ENCODE measurements around the gene LGR4. TPM values are rescaled to one million over a fixed set of nuclear protein-coding genes. Genes with fewer than 3 reads are reported as not detected.

The LGR4 gene
- total RNA-seq, 1 donor from 2014 or later, result 47.6 TPM

DNA sequence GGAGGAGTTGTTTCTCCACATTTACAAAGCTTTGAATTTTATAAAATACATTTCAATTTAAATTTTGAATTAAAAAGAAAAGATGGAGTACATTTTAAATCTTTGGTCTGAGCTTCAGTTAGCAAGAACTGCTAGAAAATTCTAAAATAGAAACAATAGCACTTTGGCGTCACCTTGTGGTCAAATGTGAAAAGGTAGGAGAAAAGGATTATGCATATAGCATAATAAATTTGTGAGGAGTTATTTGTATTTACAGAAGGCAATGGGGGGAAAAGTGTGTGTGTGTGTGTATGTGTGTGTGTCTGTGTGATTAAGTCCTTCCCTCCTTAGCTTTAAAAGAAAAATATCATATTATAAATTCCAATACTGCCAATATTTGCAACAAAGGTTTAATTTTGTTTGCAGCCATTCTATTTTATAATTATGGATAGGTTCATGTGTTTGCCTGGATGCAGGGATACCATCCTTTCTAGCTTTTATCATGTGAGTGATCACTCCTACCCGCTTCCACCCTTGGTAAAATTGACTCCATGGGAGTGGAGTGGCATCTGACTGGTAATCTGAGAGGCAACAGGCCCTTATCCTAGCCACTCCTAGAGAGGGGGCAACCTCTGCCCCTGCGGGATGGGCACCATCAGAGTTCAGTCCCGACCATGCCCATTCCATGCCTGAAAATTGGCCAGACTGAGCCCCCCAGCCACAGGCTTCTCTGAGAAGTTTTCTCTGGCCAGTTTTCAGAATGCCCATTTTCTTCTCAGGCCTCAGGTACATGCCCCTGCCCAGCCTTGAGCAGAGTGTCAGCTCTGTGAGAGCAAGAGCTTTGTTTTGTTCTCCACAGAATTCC lies 13.6 kb upstream of the LGR4 start:
- DNase-seq (ENCODE audit: low spot score), result peak; percentile 53

GRCh38 chr11:27482793-27483192 lies 10.2 kb upstream of the LGR4 start:
- DNase-seq (ENCODE audit: low spot score), result no peak

DNA sequence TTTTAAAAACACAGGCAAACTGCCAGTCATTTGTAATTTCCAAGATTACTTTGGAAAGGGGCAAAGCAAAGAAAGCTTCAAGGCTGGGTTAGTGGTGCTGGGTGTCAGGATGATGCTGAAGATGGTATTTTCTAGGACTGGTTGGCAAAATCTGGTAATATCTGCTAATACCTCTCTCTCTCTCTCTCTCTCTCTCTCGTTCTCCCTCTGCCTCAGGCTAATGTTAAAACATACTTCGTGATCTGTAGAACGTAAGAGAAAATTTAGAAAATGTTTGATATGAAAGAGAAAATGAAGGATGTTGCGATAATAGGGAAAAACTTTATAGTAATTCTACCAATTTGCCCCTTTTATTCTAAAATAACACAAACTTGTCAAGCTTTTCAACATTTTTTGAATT lies 9.4 kb upstream of the LGR4 start:
- no peak for DNase-seq (ENCODE audit: low spot score)

GRCh38 chr11:27477831-27478230 lies 5.2 kb upstream of the LGR4 start:
- no peak for DNase-seq (ENCODE audit: low spot score)

DNA sequence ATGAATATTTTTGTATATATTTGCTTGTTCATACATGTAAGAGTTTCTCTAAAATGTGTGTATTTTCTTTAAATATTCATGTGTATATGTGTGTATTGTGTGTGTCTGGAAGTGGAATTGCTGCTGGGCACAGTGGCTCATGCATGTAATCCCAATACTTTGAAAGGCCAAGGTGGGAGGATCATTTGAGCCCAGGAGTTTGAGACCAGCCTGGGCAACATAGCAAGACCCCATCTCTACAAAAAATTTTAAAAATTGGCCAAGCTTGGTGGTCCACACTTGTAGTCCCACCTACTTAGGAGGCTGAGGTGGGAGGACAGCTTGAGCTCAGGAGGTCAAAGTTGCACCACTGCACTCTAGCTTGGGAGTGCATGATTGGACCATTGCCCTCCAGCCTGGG lies 4.7 kb upstream of the LGR4 start:
- DNase-seq (ENCODE audit: low spot score), result no peak

DNA sequence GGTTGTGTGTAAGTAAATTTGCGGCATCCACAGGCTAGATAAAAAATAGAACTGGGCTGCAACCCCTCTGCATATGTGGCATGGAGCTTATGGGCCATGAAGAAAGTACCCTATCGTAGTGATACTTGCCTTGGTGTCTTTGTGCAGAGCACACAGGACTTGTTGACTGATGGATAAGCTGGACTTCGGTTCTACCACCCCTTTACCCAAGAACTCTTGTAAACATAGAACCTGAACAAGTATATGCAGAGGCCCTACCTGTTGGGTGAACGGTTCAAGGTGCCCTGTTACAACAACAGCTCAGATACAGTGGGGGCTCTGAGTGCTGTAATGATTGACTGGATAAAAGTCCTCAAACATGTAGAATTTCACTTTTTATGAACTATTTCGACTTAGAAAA lies 3.0 kb upstream of the LGR4 start:
- DNase-seq (ENCODE audit: low spot score), result no peak

- no peak for DNase-seq (ENCODE audit: low spot score)
These were observed 422 bp upstream of the LGR4 start for GRCh38 chr11:27473017-27473406.

GRCh38 chr11:27471589-27472397 lies 797 bp downstream of the LGR4 start:
- DNase-seq (ENCODE audit: low spot score), result peak; percentile 42

- no peak for DNase-seq (ENCODE audit: low spot score)
These were observed 1.6 kb downstream of the LGR4 start for GRCh38 chr11:27470826-27471588.

DNA sequence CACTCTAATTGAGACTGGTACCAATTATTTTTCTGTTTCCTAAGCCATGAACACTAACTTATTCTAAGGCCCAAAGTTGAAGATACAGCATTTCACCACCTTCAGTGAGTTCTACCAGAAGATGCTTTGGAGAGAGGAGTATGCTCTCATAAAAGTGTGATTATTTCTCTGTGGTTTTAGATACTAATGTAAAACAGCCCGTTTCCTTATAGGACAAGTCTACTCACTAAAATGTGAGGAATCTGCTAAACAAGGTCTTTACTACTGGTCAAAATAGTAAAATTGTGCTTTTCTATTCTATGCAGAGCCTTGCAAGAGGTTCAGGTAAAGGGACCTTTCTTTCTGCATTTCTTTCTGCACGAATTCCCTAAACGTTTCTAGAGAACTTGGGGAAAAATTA lies 2.4 kb downstream of the LGR4 start:
- no peak for DNase-seq (ENCODE audit: low spot score)

DNA sequence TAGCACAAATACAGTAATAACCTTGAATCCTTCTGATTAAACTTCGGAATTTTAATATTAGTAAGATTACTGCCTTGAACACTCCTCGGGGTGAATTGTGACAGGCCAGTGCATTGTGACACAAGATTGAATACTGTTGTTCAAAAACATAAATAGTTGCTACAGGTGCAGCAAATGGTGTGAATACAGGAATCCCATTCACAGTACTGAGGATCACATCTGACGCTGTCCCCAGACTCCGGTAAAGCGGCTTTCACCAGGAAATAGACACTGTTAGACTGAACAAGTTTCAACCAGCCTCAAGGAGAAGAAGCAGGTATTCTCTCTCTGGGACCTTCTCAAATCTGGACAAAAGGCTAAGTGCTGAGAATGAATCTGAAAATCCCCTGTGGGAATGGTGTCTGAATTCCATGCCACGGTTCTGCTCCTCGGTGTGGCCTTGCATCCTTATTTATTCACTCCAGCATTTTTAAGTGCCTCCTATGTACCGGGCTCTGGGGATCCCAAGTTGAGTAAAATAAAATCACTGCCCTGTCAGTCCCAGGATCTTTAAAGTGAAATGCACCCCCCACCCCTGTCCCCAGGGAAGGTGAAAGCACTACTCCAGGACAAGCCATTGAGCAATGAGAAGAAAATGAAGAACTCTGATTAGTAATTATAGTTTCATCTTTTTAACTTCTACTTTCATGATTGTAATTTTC lies 3.4 kb downstream of the LGR4 start:
- peak; percentile 19 for DNase-seq (ENCODE audit: low spot score)

DNA sequence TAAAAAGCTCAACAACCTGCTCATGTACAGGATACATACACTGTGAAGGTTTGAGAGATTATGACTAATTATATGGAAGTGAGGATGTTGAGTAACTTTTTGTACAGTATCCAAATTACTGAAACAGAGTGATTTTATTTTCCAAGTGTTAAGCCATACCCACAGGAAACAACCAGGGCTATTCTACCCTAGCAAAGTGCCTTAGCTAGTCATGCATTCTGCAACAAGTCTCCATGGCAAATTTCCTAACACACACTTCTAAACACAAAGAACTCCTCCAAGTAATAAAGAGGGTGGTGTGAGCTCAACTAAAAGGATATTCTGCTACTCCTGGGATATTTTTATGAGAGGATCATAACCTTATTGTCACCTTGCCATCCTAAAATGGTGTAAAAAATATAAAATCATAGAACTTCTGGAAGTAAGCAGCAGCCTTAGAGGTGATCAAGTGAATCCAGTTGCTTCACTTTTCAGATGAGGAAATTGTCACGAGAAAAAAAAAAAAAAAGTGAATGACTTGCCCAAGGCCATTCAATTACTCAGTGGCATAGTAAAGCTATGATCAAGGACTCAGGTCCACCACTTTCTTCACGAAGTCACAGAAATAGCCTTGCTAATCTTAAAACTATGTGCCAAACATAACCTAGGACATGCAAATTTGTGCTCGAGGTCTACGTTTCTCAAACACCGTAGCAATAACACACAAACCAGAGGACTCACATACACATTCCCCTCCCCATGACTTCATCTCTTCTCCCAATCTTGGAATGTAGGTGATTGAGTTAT lies 4.2 kb downstream of the LGR4 start:
- no peak for DNase-seq (ENCODE audit: low spot score)

DNA sequence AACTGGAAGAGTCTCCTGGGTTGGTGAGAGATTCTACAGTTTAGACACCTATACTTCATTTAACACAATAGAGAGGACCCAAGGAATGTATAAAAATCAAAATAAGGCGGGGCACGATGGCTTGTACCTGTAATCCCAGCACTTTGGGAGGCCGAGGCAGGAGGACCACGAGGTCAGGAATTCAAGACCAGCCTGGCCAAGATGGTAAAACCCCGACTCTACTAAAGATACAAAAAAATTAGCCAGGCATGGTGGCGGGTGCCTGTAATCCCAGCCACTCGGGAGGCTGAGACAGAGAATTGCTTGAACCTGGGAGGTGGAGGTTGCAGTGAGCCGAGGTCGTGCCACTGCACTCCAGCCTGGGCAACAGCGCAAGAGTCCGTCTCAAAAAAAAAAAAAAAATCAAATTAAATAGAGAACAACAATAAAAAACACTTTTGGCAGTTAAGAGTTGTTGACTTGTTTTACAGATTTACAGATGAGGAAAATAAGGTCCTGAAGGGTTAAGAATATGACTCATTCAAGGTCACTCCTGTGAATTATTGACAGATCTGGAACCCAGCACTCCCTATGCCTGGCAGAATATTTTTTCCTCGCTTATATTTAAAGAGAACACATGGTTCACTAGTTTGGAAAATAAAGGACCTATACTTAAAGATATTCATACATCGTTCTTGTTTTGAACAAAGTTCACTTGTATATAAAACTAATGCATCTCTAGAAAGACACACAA lies 5.2 kb downstream of the LGR4 start:
- no peak for DNase-seq (ENCODE audit: low spot score)

GRCh38 chr11:27466363-27466762 lies 6.2 kb downstream of the LGR4 start:
- no peak for DNase-seq (ENCODE audit: low spot score)

- DNase-seq (ENCODE audit: low spot score), result no peak
These were observed 7.0 kb downstream of the LGR4 start for GRCh38 chr11:27465629-27466028.

- DNase-seq (ENCODE audit: low spot score), result no peak
These were observed 7.7 kb downstream of the LGR4 start for GRCh38 chr11:27464909-27465308.

GRCh38 chr11:27464289-27464696 lies 8.3 kb downstream of the LGR4 start:
- no peak for DNase-seq (ENCODE audit: low spot score)

DNA sequence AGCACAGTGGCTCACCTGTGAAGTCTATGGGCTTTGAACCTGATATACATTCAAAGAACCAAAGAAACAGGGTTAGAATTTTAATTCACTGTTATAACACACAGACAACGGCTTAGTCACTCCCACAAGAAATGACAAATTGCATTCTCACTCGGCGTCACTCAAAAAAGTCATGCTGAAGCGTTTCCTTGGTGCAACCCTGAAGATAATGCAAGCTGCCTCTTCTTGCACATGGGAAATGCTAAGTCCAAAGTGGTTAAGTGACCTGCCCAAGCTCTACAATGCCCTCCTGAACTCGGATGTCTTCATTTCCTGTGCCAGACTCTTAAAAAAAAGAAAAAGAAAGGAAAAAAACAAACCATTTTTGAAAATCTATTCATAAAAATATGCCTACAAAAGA lies 10.0 kb downstream of the LGR4 start:
- no peak for DNase-seq (ENCODE audit: low spot score)

DNA sequence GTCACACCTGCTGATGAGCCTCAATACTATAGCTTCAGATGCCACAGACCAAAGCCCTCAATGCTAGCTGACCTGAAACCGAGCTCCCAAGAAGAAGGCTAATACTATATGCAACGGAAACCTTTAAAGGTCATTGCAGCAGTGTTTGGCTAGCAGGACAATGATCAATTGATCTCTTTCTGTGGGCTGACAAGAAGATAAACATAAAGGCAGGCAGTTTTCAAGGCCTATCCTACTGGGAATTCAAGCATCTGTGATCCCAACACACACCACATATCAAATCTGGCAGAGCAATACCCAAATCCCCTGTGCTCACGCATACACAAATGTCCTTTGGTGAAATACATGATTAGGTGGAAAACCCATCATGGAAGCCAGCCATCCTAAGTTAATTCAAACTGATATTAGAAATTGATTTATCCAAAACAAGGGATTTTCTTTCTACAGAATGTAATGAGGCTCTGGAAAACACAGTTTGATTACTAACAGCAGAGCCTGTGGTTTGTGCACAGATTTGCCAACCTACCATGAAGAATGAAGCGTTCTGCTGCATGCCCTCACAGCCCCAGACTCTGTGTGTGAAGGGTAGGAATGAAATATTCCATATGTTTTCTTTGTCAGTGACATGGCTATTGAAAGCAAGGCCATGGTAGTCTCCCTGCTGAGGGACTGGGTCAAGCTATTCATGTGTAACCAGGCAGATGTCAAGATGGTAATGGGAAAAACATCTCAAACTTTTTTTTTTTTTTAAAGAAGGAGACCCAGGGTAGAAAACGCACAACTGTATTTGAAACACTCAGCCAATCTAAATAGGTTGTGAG lies 12.2 kb downstream of the LGR4 start:
- DNase-seq (ENCODE audit: low spot score), result no peak
